Urothelium cell line (cell line): ENCODE data around the gene MDGA2.
A peak's percentile ranks its signal among the peaks of the same experiment; 100 is the strongest.

ENCODE experiments used
- DNase-seq: peaks from one replicate; pipeline ENCODE4 v3.0.0; 2011; ENCODE audit warnings: low spot score, mixed read lengths
- FAIRE-seq: peaks from 2 replicates; lab custom pipeline; 2011; peaks lifted over from hg19 to GRCh38; lab: Jason Lieb, UNC

Gene MDGA2

GRCh38 chr14:47509957-47510356 lies 165.4 kb downstream of the MDGA2 start:
- FAIRE-seq (no peak), DNase-seq (no peak)

- FAIRE-seq: no peak
Measured at GRCh38 chr14:47507861-47508260, 167.5 kb downstream of the MDGA2 start.

GRCh38 chr14:47500369-47500768 lies 175.0 kb downstream of the MDGA2 start:
- DNase-seq (no peak), FAIRE-seq (no peak)

More at GRCh38 chr14:47507861-47508260, 167.5 kb downstream of the MDGA2 start:
- no peak for DNase-seq

GRCh38 chr14:47490766-47491165 lies 184.6 kb downstream of the MDGA2 start:
- FAIRE-seq (no peak), DNase-seq (no peak)

- no peak for DNase-seq
- no peak for FAIRE-seq
Measured at GRCh38 chr14:47490353-47490752, 185.1 kb downstream of the MDGA2 start.

- no peak for FAIRE-seq
- no peak for DNase-seq
Measured at GRCh38 chr14:47485421-47485820, 190.0 kb downstream of the MDGA2 start.

- no peak for FAIRE-seq
- DNase-seq: no peak
Measured at GRCh38 chr14:47483449-47483848, 192.0 kb downstream of the MDGA2 start.

- FAIRE-seq (no peak), DNase-seq (no peak)
Measured at GRCh38 chr14:47471075-47471474, 204.3 kb downstream of the MDGA2 start.

- FAIRE-seq (no peak), DNase-seq (no peak)
Measured at GRCh38 chr14:47466916-47467315, 208.5 kb downstream of the MDGA2 start.

- no peak for DNase-seq
Measured at GRCh38 chr14:47454025-47454424, 221.4 kb downstream of the MDGA2 start.

GRCh38 chr14:47447076-47447475 lies 228.3 kb downstream of the MDGA2 start:
- FAIRE-seq (no peak), DNase-seq (no peak)

More at GRCh38 chr14:47454025-47454424, 221.4 kb downstream of the MDGA2 start:
- FAIRE-seq: no peak

GRCh38 chr14:47442211-47442610 lies 233.2 kb downstream of the MDGA2 start:
- peak; percentile 78 for DNase-seq
- FAIRE-seq: peak; percentile 83

- FAIRE-seq (peak; percentile 79), DNase-seq (peak; percentile 12)
Measured at GRCh38 chr14:47439953-47440352, 235.5 kb downstream of the MDGA2 start.

GRCh38 chr14:47438650-47439140 lies 236.7 kb downstream of the MDGA2 start:
- DNase-seq: peak; percentile 48
- no peak for FAIRE-seq

- FAIRE-seq: no peak
- DNase-seq: no peak
Measured at GRCh38 chr14:47435331-47435965, 240.0 kb downstream of the MDGA2 start.

- DNase-seq: no peak
Measured at GRCh38 chr14:47427629-47428028, 247.8 kb downstream of the MDGA2 start.

GRCh38 chr14:47425302-47425701 lies 250.1 kb downstream of the MDGA2 start:
- FAIRE-seq: no peak

More at GRCh38 chr14:47427629-47428028, 247.8 kb downstream of the MDGA2 start:
- FAIRE-seq: no peak

GRCh38 chr14:47422191-47422590 lies 253.2 kb downstream of the MDGA2 start:
- DNase-seq: no peak
- FAIRE-seq: no peak

More at GRCh38 chr14:47425302-47425701, 250.1 kb downstream of the MDGA2 start:
- no peak for DNase-seq

GRCh38 chr14:47411523-47411922 lies 263.9 kb downstream of the MDGA2 start:
- FAIRE-seq (no peak), DNase-seq (no peak)

- no peak for DNase-seq
- no peak for FAIRE-seq
Measured at GRCh38 chr14:47392326-47392725, 283.1 kb downstream of the MDGA2 start.

- DNase-seq (no peak), FAIRE-seq (peak; percentile 44)
Measured at GRCh38 chr14:47390831-47391504, 284.4 kb downstream of the MDGA2 start.

- DNase-seq (no peak), FAIRE-seq (no peak)
Measured at GRCh38 chr14:47389535-47389934, 285.9 kb downstream of the MDGA2 start.
